H1 (cell line): ENCODE results near the gene CCDC138.

ENCODE experiments used
- CTCF ChIP-seq, 3 experiments: IDR thresholded peaks; 1 replicate in 2 of 3; 2 replicates in 1 of 3; pipeline versions ENCODE4 v1.5.1 to v1.6.1; 2011; ENCODE audit warnings: low read length in 3 of 3, mild to moderate bottlenecking in 3 of 3, inconsistent platforms in 2 of 3, low read depth in 1 of 3, moderate library complexity in 1 of 3; ENCODE audit not compliant: insufficient read depth in 1 of 3; ENCODE audit errors: control extremely low read depth in 1 of 3
- EZH2 ChIP-seq: fragments of 200-600 bp; sonication (generic); IDR thresholded peaks from 2 replicates; pipeline ENCODE4 v1.7.1; 2012; ENCODE audit warnings: low read depth, mild to moderate bottlenecking, moderate library complexity, low read length, inconsistent platforms; ENCODE audit not compliant: severe bottlenecking
- POLR2A ChIP-seq, 2 experiments: IDR thresholded peaks; 1 replicate in 1 of 2; 2 replicates in 1 of 2; pipeline ENCODE4 v1.6.1; 2011; ENCODE audit warnings: low read depth in 2 of 2, low read length in 2 of 2, mild to moderate bottlenecking in 2 of 2; ENCODE audit errors: control extremely low read depth in 1 of 2
- RNF2 ChIP-seq: fragments of 200-900, 300-1000 bp; sonication (generic); IDR thresholded peaks from 2 replicates; pipeline ENCODE4 v1.7.1; 2016; ENCODE audit warnings: borderline replicate concordance, low read depth, mild to moderate bottlenecking, antibody characterized with exemption, low read length; ENCODE audit not compliant: poor library complexity, severe bottlenecking; ENCODE audit errors: missing control alignments
- SAP30 ChIP-seq: fragments of 300-600 bp; sonication (generic); IDR thresholded peaks from 2 replicates; pipeline ENCODE4 v1.7.1; 2012; ENCODE audit warnings: low read length, moderate library complexity, mild to moderate bottlenecking, inconsistent platforms; ENCODE audit not compliant: insufficient read depth, insufficient replicate concordance
- SP4 ChIP-seq: IDR thresholded peaks from 2 replicates; pipeline ENCODE4 v1.6.1; 2012; ENCODE audit warnings: low read length, inconsistent platforms
- TF ChIP-seq, protein P1 (sequence below): IDR thresholded peaks from 2 replicates; pipeline ENCODE4 v1.6.1; 2012; ENCODE audit warnings: inconsistent platforms
- TF ChIP-seq, protein P2 (sequence below): IDR thresholded peaks from 2 replicates; pipeline ENCODE4 v1.6.1; 2011; ENCODE audit warnings: low read length, improper control_type of control experiment

GRCh38 chr2:108776475-108776874, 10.1 kb upstream of the CCDC138 start:
- TF ChIP-seq POLR2A (IDR thresholded peaks at IDR 0.05; ENCODE audit: control extremely low read depth in 1 of 2, low read depth in 2 of 2, low read length in 2 of 2): no peak
- TF ChIP-seq EZH2: no peak
- TF ChIP-seq RNF2: no peak
- TF ChIP-seq CTCF (IDR thresholded peaks at IDR 0.05; ENCODE audit: control extremely low read depth in 1 of 3, insufficient read depth in 1 of 3, low read depth in 1 of 3, low read length in 3 of 3): no peak
- TF ChIP-seq SP4: no peak
- TF ChIP-seq, protein P1, sequence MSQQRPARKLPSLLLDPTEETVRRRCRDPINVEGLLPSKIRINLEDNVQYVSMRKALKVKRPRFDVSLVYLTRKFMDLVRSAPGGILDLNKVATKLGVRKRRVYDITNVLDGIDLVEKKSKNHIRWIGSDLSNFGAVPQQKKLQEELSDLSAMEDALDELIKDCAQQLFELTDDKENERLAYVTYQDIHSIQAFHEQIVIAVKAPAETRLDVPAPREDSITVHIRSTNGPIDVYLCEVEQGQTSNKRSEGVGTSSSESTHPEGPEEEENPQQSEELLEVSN: no peak
- TF ChIP-seq SAP30: no peak
- TF ChIP-seq, protein P2, sequence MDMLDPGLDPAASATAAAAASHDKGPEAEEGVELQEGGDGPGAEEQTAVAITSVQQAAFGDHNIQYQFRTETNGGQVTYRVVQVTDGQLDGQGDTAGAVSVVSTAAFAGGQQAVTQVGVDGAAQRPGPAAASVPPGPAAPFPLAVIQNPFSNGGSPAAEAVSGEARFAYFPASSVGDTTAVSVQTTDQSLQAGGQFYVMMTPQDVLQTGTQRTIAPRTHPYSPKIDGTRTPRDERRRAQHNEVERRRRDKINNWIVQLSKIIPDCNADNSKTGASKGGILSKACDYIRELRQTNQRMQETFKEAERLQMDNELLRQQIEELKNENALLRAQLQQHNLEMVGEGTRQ: no peak
